ENCODE results near the gene MANF.

Gene MANF

DNA sequence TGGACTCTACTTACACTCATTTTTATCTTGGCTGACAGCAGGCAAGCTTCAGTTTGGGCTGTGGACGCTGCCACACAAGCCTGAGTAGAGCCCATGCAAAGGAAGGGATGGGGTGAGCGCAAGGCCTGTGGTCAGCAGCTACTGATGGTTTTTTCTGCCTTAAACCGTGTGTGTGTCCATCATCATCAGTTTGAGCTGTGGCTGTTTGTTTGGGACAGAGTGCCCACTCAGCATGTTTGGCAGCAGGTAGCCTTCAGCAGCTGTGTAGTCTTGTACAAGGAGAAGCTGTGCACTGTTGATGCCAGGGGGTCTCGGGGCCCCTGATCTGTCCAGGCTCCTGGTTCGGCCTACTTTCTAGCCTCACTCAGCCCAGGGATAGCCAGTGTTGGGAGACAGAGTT is 9.4 kb downstream of the MANF start:
- H3K9me3 ChIP-seq, result no peaks in the 10 kb centered on the region
- H3K4me3 ChIP-seq (ENCODE audit: low read depth, low read length), result no peak overlapping the region
- H3K27me3 ChIP-seq, result no peaks in the 10 kb centered on the region
- DNase-seq, result no peak
- H3K36me3 ChIP-seq, result peaks cover 45% of the 10 kb centered on the region
- TF ChIP-seq, protein P1, sequence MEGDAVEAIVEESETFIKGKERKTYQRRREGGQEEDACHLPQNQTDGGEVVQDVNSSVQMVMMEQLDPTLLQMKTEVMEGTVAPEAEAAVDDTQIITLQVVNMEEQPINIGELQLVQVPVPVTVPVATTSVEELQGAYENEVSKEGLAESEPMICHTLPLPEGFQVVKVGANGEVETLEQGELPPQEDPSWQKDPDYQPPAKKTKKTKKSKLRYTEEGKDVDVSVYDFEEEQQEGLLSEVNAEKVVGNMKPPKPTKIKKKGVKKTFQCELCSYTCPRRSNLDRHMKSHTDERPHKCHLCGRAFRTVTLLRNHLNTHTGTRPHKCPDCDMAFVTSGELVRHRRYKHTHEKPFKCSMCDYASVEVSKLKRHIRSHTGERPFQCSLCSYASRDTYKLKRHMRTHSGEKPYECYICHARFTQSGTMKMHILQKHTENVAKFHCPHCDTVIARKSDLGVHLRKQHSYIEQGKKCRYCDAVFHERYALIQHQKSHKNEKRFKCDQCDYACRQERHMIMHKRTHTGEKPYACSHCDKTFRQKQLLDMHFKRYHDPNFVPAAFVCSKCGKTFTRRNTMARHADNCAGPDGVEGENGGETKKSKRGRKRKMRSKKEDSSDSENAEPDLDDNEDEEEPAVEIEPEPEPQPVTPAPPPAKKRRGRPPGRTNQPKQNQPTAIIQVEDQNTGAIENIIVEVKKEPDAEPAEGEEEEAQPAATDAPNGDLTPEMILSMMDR (IDR thresholded peaks at IDR 0.05; ENCODE audit: low read depth, low read length), result no peak
- no peaks in the 10 kb centered on the region; the same call in 1 of the 2 replicates for H3K4me1 ChIP-seq

DNA sequence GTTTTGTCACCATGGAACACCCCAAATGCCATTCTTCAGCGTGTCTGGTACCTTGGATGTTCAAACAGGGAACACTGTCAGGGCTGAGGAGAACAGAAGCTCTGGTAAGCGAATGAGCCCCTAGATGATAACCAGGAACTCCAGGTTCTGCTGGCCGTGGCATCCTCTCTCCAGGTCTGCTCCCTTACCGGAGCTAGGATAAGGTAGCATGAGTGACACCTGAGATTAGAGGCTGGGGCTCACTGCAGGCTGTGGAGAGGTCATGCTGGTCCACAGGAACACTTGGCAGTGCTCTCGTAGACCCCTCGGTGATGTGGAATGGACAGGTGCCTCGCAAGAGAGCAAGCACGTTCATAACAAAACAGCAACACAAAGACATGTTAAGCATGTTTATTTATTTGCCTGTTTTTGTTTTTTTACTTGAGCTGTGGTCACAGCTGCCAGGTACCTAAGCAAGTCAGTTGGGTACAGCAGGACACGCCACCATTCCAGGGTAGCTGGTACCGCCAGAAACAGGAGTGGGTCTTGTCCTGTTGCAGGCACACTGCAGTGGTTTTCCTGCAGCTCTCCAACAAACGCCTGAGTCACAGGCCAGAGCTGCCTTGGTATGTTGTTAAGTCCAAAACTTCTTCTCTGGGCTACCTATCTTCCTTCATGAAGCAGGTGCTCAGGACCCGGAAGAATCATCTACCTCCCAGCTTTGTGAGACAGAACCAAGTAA is 10.6 kb downstream of the MANF start:
- Histone ChIP-seq H3K27me3 (no peaks in the 10 kb centered on the region), H3K4me3 (ENCODE audit: low read depth, low read length) (no peak overlapping the region), H3K4me1 (no peaks in the 10 kb centered on the region), H3K36me3 (peaks cover 42% of the 10 kb centered on the region), H3K9me3 (no peaks in the 10 kb centered on the region)
- TF ChIP-seq, protein P1 (IDR thresholded peaks at IDR 0.05; ENCODE audit: low read depth, low read length), result no peak
- DNase-seq, result no peak

DNA sequence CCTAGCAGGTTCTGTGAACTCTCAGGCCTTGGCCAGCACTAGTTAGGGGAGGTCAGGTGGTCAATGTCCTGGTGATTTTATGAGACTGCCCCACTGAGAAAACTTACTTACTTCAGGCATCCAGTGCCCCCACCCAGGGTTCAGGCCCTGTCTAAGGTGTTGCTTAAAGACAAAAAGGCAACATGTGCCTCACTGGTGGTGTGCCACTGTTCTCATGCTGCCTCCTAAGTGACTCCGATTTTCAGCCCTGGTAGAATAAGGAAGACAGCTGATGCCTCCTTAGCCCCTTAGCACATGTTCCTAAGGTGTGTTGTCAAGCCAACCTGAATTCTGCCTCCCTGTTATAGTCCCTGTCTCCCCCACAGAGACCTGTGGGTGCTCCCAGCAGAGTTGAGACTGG is 11.3 kb downstream of the MANF start:
- H3K4me3 ChIP-seq (ENCODE audit: low read depth, low read length), result no peak overlapping the region
- no peak for DNase-seq
- no peaks in the 10 kb centered on the region for H3K27me3 ChIP-seq
- H3K9me3 ChIP-seq, result no peaks in the 10 kb centered on the region
- H3K36me3 ChIP-seq, result peaks cover 42% of the 10 kb centered on the region
- TF ChIP-seq, protein P1 (IDR thresholded peaks at IDR 0.05; ENCODE audit: low read depth, low read length), result no peak
- H3K4me1 ChIP-seq, result no peaks in the 10 kb centered on the region

DNA sequence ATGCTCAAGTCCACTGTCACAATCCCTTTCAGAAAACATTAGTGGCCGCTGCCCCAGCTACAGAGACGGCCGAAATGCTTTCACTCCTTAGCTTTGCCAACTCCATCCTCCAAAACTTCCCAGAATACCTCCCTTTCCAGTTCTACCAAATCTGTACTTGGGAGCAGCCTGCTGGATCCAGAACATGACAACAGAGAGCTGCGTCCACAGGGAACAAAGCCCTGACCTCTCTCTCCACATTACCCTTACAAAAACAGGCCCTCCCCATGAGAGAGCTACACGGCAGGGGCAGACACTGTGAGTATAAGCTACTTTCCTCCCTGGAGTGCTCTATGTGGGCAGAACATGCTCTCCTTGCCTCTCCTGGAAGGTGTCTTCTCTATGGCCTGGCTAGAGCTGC is 12.3 kb downstream of the MANF start:
- peaks cover 40% of the 10 kb centered on the region for H3K36me3 ChIP-seq
- H3K27me3 ChIP-seq, result no peaks in the 10 kb centered on the region
- TF ChIP-seq, protein P1 (IDR thresholded peaks at IDR 0.05; ENCODE audit: low read depth, low read length), result no peak
- H3K4me1 ChIP-seq, result no peaks in the 10 kb centered on the region
- no peak overlapping the region for H3K4me3 ChIP-seq (ENCODE audit: low read depth, low read length)
- no peaks in the 10 kb centered on the region for H3K9me3 ChIP-seq
- DNase-seq, result no peak

DNA sequence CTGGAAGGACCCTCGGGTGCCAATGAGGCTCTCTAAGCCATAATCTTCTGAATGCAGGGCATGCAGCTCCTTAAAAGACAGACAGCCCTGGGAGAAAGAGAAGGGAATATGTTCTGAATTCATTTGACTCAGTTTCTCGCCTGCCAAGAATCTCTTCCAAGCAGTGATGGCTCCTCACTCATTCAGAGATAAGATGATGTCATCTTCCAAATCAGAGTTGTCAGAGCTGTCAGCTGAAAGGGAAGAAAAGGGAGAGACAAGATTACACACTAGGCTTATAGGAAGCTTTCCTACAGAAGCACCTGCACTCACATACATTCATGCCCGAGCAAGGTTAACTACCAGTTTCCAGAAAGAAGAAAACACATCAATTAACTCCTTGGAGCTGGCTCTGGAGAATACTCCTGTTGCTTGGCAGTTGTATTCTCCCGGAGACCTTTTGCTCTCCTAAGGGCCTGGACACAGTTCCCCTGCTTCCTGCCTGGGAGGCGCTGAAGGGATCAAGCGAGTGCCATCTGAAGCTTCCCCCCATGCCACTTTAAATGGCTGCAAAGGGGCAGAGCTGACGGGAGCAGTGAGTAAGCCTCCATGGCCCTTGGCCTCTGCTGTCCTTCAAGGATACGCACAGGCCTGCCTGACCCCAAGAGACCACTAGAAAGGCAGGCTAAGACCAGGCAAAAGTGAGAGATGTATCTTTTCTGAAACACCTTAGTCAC is 13.7 kb downstream of the MANF start:
- TF ChIP-seq, protein P1 (IDR thresholded peaks at IDR 0.05; ENCODE audit: low read depth, low read length), result no peak

DNA sequence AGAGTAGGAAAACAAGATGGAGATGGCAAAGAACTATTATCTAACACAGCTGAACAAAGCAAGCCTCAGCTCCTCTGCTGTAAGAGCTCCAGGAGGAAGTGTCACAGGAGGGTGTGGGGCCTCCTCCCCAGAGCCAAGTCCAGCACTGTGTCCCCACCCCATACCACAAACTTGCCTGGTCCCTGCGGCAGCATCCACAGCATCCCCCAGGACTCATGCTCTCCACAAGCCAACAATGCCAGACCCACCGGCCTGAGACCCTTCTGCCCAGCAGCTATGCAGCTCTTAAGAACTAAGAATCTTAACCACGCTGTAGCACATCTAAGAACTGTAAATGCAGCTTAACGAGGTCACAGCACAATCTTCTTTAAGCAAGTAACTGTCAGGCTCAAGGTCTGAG is 15.1 kb downstream of the MANF start:
- Histone ChIP-seq H3K4me1 (no peaks in the 10 kb centered on the region), H3K9me3 (no peaks in the 10 kb centered on the region), H3K27me3 (no peaks in the 10 kb centered on the region), H3K36me3 (peaks cover 15% of the 10 kb centered on the region), H3K4me3 (ENCODE audit: low read depth, low read length) (no peak overlapping the region)
- TF ChIP-seq, protein P1 (IDR thresholded peaks at IDR 0.05; ENCODE audit: low read depth, low read length), result no peak
- DNase-seq, result no peak

More for the DNA sequence above, 13.7 kb downstream of the MANF start:
- H3K9me3 ChIP-seq, result no peaks in the 10 kb centered on the region
- H3K27me3 ChIP-seq, result no peaks in the 10 kb centered on the region
- no peak for DNase-seq
- H3K36me3 ChIP-seq, result peaks cover 26% of the 10 kb centered on the region
- no peaks in the 10 kb centered on the region for H3K4me1 ChIP-seq
- H3K4me3 ChIP-seq (ENCODE audit: low read depth, low read length), result no peak overlapping the region
